HepG2 (cell line): ENCODE data around the gene C16orf95. TPM values are rescaled to one million over a fixed set of nuclear protein-coding genes. Genes with fewer than 3 reads are reported as not detected.

Experiments used
- AKAP8 ChIP-seq: sonication (generic); formaldehyde crosslinking; IDR thresholded peaks from 2 replicates; pipeline ENCODE4 v1.5.1; 2020; ENCODE audit warnings: mild to moderate bottlenecking, missing genetic modification reagents
- EED ChIP-seq: sonication (generic); formaldehyde crosslinking; IDR thresholded peaks from 2 replicates; pipeline ENCODE4 v1.5.0; 2020; ENCODE audit warnings: mild to moderate bottlenecking, missing genetic modification reagents
- PCBP1 ChIP-seq: fragments of 200-400 bp; formaldehyde crosslinking; IDR thresholded peaks from 2 replicates; pipeline ENCODE4 v1.6.1; 2017; ENCODE audit warnings: mild to moderate bottlenecking, low read depth, low read length, borderline replicate concordance
- RARG ChIP-seq: sonication (generic); formaldehyde crosslinking; IDR thresholded peaks from 2 replicates; pipeline ENCODE4 v1.4.0; 2020; ENCODE audit warnings: low read depth, mild to moderate bottlenecking, missing genetic modification reagents
- ZBTB7A ChIP-seq: sonication (generic); formaldehyde crosslinking; IDR thresholded peaks from 2 replicates; pipeline ENCODE4 v1.8.0; 2022; ENCODE audit warnings: mild to moderate bottlenecking, missing genetic modification reagents
- ZC3H13 ChIP-seq: sonication (generic); formaldehyde crosslinking; IDR thresholded peaks from 2 replicates; pipeline ENCODE4 v1.8.1; 2023; ENCODE audit warnings: mild to moderate bottlenecking, missing genetic modification reagents, moderate library complexity
- polyA plus RNA-seq, 8 experiments: library from polyadenylated mRNA; depleted of rRNA in 3 of 8; stranded (reverse) in 7 of 8; unstranded in 1 of 8; fragments of >200 nt; fragmentation: Illumina TruSeq in 4 of 8; extraction: Trizol in 4 of 8; gene quantifications; 2 replicates each; pipeline versions ENCODE4 v1.2.1 to v1.2.3, GENCODE V29; 2011 to 2016; ENCODE audit warnings: low read depth in 4 of 8, missing spikeins in 1 of 8, mixed read lengths in 1 of 8; ENCODE audit not compliant: insufficient read depth in 1 of 8
- total RNA-seq, 5 experiments: library from RNA; depleted of rRNA; stranded (reverse); fragments of >200 nt; fragmentation: Illumina TruSeq; extraction: Trizol; gene quantifications; 2 replicates each; pipeline ENCODE4 v1.2.3, GENCODE V29; 2016; ENCODE audit warnings: low read depth in 1 of 5
- TF ChIP-seq, protein P1 (sequence below): sonication (generic); formaldehyde crosslinking; IDR thresholded peaks from 2 replicates; pipeline ENCODE4 v1.5.0; 2020; ENCODE audit warnings: missing genetic modification reagents
- TF ChIP-seq, protein P2 (sequence below): sonication (generic); formaldehyde crosslinking; IDR thresholded peaks from 2 replicates; pipeline ENCODE4; 2020; ENCODE audit warnings: missing genetic modification reagents, mild to moderate bottlenecking, borderline replicate concordance

C16orf95 gene
- total and polyA plus RNA-seq, 2 of the 13 experiments (the other 11 are each of a cell fraction or from before 2014, with no cell fraction given): 2.8 to 8.6 TPM

DNA sequence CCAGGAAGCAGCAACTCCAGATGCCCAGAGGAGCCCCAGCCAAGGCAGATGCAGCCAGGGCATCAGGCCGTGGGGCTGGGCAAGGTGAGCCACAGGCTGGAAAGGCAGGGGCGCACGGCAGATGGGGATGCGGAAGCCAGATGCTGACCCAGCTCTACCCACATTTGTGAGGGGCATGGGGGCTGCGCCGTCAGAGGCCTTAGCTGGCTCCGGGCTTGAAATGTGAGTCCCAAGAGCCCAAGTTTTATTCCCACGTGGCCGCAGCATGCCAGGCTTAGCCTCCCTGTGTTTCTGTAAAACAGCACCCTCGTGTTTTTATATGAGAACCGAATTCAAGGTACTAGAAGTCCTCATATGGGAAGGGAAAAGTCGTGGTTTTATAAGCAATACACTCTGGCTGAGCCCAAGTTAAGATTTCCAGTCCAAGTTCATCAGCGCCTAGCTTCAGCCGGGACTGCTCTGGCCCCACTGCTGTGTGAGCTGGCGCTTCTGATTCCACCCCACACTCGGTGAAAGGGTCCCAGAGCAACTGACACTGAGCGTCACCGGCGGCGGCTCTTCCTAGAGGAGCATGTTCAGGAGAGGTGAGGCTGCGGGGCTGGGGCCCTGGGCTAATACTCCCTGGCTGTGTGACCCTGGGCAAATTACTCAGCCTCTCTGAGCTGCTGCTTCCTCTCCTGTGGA is 6.7 kb upstream of the C16orf95 start (continued):
- TF ChIP-seq ZC3H13 (CRISPR knock-in tag) (0 out of 2 replicates have a peak, but pooled peaks have one; percentile 14), EED (CRISPR knock-in tag) (no peak), AKAP8 (CRISPR knock-in tag) (0 out of 2 replicates have a peak, but pooled peaks have one; percentile 22), RARG (CRISPR knock-in tag) (no peak), PCBP1 (no peak), ZBTB7A (CRISPR knock-in tag) (0 out of 2 replicates have a peak, but pooled peaks have one; percentile 8)
- TF ChIP-seq, protein P1, sequence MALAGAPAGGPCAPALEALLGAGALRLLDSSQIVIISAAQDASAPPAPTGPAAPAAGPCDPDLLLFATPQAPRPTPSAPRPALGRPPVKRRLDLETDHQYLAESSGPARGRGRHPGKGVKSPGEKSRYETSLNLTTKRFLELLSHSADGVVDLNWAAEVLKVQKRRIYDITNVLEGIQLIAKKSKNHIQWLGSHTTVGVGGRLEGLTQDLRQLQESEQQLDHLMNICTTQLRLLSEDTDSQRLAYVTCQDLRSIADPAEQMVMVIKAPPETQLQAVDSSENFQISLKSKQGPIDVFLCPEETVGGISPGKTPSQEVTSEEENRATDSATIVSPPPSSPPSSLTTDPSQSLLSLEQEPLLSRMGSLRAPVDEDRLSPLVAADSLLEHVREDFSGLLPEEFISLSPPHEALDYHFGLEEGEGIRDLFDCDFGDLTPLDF (CRISPR knock-in tag): no peak
- TF ChIP-seq, protein P2, sequence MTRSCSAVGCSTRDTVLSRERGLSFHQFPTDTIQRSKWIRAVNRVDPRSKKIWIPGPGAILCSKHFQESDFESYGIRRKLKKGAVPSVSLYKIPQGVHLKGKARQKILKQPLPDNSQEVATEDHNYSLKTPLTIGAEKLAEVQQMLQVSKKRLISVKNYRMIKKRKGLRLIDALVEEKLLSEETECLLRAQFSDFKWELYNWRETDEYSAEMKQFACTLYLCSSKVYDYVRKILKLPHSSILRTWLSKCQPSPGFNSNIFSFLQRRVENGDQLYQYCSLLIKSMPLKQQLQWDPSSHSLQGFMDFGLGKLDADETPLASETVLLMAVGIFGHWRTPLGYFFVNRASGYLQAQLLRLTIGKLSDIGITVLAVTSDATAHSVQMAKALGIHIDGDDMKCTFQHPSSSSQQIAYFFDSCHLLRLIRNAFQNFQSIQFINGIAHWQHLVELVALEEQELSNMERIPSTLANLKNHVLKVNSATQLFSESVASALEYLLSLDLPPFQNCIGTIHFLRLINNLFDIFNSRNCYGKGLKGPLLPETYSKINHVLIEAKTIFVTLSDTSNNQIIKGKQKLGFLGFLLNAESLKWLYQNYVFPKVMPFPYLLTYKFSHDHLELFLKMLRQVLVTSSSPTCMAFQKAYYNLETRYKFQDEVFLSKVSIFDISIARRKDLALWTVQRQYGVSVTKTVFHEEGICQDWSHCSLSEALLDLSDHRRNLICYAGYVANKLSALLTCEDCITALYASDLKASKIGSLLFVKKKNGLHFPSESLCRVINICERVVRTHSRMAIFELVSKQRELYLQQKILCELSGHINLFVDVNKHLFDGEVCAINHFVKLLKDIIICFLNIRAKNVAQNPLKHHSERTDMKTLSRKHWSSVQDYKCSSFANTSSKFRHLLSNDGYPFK (CRISPR knock-in tag): no peak
